ENCODE results near the gene DEGS2. TPM values are rescaled to one million over a fixed set of nuclear protein-coding genes. Genes with fewer than 3 reads are reported as not detected.

Gene DEGS2
- total RNA-seq, 4 donors from 2014 or later: 0.88 to 26.6 (median 1.5) TPM

DNA sequence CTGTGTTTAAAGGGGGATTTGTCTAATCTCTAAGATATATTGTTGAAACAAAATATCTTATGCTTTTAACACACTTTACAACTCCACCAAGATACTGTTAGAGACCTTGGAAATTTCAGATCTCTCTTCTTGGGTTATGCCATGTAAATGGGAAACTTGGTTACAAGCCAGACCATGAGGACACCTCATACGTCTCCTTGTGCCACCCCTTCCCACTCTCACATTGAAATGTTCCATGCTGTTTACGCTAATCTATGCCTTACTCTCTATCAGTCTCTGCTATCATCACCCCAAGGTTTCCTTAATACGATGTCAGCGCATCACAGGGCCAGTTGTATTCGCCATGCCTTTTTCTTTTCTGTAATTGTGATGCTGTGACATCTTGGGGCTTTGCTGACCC lies 13.4 kb upstream of the DEGS2 start:
- no peak for DNase-seq

DNA sequence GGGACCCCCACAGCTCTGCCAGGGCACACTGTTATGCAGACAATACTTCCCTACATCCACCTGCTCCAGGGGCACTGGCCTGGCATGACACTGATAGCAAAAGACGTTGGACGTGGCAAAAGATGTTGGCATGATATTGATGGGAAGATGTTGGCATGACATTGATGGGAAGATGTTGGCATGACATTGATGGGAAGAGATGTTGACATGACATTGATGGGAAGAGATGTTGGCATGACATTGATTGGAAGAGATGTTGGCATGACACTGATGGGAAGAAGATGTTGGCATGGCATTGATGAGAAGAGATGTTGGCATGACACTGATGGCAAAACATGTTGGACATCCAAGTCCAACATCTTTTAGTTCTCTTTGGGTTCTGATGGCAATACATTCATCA lies 11.4 kb upstream of the DEGS2 start:
- H3K36me3 ChIP-seq: no peaks in the 10 kb centered on the region
- no peak for DNase-seq
- no peak overlapping the region for H3K4me3 ChIP-seq
- no peak overlapping the region for H3K27ac ChIP-seq
- intact Hi-C loops (cut with DNase I; ENCODE audit: low total_unique reads): loop anchor here (10.0 kb wide), 1 partner anchor 186 kb away; no protein-coding TSS in a partner anchor
- no peaks in the 10 kb centered on the region for H3K4me1 ChIP-seq
- H3K27me3 ChIP-seq: no peaks in the 10 kb centered on the region
- no peaks in the 10 kb centered on the region for H3K9me3 ChIP-seq
- TF ChIP-seq, protein P1, sequence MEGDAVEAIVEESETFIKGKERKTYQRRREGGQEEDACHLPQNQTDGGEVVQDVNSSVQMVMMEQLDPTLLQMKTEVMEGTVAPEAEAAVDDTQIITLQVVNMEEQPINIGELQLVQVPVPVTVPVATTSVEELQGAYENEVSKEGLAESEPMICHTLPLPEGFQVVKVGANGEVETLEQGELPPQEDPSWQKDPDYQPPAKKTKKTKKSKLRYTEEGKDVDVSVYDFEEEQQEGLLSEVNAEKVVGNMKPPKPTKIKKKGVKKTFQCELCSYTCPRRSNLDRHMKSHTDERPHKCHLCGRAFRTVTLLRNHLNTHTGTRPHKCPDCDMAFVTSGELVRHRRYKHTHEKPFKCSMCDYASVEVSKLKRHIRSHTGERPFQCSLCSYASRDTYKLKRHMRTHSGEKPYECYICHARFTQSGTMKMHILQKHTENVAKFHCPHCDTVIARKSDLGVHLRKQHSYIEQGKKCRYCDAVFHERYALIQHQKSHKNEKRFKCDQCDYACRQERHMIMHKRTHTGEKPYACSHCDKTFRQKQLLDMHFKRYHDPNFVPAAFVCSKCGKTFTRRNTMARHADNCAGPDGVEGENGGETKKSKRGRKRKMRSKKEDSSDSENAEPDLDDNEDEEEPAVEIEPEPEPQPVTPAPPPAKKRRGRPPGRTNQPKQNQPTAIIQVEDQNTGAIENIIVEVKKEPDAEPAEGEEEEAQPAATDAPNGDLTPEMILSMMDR (IDR thresholded peaks at IDR 0.05): no peak
- TF ChIP-seq POLR2A (IDR thresholded peaks at IDR 0.05): no peak

More for the DNA sequence above, 13.4 kb upstream of the DEGS2 start:
- H3K4me3 ChIP-seq: no peak overlapping the region
- no peaks in the 10 kb centered on the region for H3K9me3 ChIP-seq
- TF ChIP-seq, protein P1 (IDR thresholded peaks at IDR 0.05): no peak
- H3K4me1 ChIP-seq: no peaks in the 10 kb centered on the region
- no peaks in the 10 kb centered on the region for H3K27me3 ChIP-seq
- intact Hi-C loops (cut with DNase I; ENCODE audit: low total_unique reads): loop anchor here (10.0 kb wide), 1 partner anchor 188 kb away; no protein-coding TSS in a partner anchor
- no peak overlapping the region for H3K27ac ChIP-seq
- no peaks in the 10 kb centered on the region for H3K36me3 ChIP-seq

DNA sequence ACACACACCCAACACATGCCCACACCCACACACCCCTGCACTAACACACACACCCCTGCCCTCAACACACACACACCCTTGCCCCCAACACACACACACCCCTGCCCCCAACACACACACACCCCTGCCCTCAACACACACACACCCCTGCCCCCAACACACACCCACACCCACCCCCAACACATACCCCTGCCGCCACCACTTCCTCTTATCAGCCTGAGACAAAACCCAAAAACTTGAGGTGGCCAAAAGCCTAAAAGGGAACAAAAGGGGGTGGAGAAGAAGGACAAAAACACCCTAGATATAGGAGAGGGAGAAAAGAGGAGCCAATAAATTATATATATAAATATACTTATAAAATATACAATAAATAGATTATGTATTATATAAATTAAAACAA lies 9.1 kb upstream of the DEGS2 start:
- Histone ChIP-seq H3K27ac (no peak overlapping the region), H3K27me3 (no peaks in the 10 kb centered on the region), H3K36me3 (no peaks in the 10 kb centered on the region), H3K4me1 (no peaks in the 10 kb centered on the region), H3K4me3 (no peak overlapping the region), H3K9me3 (no peaks in the 10 kb centered on the region)
- intact Hi-C loops (cut with DNase I; ENCODE audit: low total_unique reads): no loop called here
- TF ChIP-seq, protein P1 (IDR thresholded peaks at IDR 0.05): no peak
- no peak for TF ChIP-seq POLR2A (IDR thresholded peaks at IDR 0.05)
- DNase-seq: no peak

DNA sequence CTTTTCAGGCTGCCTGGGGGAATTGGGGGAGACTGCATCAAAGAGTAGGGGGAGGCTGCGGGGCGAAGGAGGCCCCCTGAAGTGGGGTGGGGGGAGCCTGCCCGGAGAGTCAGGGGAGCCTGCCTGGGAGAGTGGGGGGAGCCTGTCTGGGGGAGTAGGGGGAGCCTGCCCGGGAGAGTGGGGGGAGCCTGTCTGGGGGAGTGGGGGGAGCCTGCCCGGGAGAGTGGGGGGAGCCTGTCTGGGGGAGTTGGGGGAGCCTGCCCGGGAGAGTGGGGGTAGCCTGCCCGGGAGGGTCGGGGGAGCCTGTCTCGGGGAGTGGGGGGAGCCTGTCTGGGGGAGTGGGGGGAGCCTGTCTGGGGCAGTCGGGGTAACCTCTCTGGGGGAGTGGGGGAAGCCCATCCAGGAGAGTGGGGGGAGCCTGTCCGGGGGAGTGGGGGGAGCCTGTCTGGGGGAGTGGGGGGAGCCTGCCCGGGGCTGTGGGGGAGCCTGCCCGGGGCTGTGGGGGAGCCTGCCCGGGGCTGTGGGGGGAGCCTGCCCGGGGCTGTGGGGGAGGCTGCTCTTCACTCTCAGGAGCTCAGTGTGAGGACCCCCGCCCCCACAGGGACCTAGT lies 6.5 kb upstream of the DEGS2 start:
- no peak for DNase-seq
- H3K4me1 ChIP-seq: no peaks in the 10 kb centered on the region
- no peaks in the 10 kb centered on the region for H3K27me3 ChIP-seq
- H3K9me3 ChIP-seq: no peaks in the 10 kb centered on the region
- intact Hi-C loops (cut with DNase I; ENCODE audit: low total_unique reads): no loop called here
- H3K27ac ChIP-seq: peak overlapping the region; percentile 62 to 73
- H3K4me3 ChIP-seq: peak overlapping the region in 1 of 2 donors; percentile 9
- no peaks in the 10 kb centered on the region for H3K36me3 ChIP-seq
- TF ChIP-seq POLR2A (IDR thresholded peaks at IDR 0.05): no peak
- TF ChIP-seq, protein P1 (IDR thresholded peaks at IDR 0.05): no peak

DNA sequence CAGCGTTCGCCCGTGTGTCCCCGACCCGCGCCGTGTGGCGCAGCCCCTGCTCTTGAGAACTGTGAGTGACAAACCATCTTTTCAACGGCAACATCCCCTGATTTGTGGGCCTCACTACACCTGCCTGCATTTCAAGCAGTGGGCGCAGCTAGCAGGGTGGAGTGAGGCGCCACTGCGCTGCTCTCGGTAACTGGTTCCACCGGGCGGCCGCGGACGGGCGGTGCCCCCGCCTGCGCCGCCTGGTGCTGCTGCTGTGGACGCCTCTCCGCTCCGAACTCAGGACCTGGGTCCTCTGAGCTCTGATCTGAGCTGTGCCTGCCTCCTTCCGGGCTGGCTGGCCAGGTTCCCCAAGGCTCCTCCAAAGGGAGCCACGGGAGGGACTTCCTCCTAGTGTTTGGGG lies 5.9 kb upstream of the DEGS2 start:
- intact Hi-C loops (cut with DNase I; ENCODE audit: low total_unique reads): no loop called here
- Histone ChIP-seq H3K27ac (peak overlapping the region; percentile 62 to 64), H3K4me1 (no peaks in the 10 kb centered on the region), H3K9me3 (no peaks in the 10 kb centered on the region), H3K36me3 (no peaks in the 10 kb centered on the region), H3K4me3 (no peak overlapping the region), H3K27me3 (peaks cover 0 to 2% of the 10 kb centered on the region in 2 donors)
- TF ChIP-seq, protein P1 (IDR thresholded peaks at IDR 0.05): peak in 2 of 4 experiments; percentile 11 to 21
- TF ChIP-seq POLR2A (IDR thresholded peaks at IDR 0.05): no peak
- DNase-seq: no peak
